HG03565 (cell line): Measurements from ENCODE around the gene CFHR4.
"Not testable (repeated sequence)": the region's sequence is repeated elsewhere in the genome, so short reads cannot be mapped to it uniquely, and the experiment has no call there.

Experiments
- ATAC-seq: cut with Tn5 transposase; IDR thresholded peaks from one replicate; pipeline ENCODE4 v1.9.1; 2021; ENCODE audit warnings: mild to moderate bottlenecking, moderate library complexity; ENCODE audit not compliant: unreplicated experiment

The CFHR4 gene

GRCh38 chr1:196887515-196888239 is at the start of gene CFHR4:
Gene CFHR4 (plus strand): TSS chr1:196888052. CDS start chr1:196888151, 99 bp downstream.
- peak; percentile 98 for ATAC-seq

DNA sequence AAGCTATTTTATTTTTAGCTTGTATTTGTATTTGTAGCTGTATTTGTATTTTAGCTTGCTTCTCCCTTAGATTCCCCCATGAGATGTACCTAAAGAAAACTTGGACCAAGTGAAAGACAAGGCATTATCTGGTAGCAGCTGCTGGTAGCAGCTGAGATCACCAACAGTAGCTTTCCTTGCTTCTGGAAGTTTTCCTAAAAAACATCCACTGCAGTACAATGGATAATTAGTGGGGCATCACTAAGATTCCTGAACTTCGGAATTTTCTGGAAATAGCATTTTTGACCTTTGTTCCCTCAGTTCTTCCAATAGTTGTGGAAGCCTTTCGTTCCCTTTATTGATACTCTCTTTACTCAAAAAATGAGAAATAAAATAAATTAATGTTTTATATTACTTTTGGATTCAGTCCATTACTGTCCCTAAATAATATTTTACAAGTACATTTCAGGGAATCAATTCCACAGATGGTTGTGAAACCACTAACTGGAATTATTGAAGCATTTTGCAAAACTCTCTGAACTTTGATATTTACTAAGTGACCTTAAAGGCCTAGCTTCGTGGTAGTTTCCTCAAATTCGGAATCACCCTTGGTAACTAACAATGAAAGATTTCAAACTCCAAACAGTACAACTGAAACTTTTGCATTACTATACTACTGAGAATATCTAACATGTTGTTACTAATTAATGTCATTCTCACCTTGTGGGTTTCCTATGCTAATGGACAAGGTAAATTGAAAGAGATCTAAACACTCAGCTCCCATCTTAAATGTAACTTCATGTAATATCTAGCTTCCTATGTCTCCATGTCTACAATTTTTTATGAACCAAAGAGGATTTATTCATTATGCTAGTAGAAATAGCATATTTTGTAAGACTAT is 38.0 kb upstream of the CFHR4 start:
- ATAC-seq: not testable (repeated sequence)

GRCh38 chr1:196856053-196856452 is 31.8 kb upstream of the CFHR4 start:
- no peak for ATAC-seq

GRCh38 chr1:196857188-196857587 is 30.7 kb upstream of the CFHR4 start:
- no peak for ATAC-seq

DNA sequence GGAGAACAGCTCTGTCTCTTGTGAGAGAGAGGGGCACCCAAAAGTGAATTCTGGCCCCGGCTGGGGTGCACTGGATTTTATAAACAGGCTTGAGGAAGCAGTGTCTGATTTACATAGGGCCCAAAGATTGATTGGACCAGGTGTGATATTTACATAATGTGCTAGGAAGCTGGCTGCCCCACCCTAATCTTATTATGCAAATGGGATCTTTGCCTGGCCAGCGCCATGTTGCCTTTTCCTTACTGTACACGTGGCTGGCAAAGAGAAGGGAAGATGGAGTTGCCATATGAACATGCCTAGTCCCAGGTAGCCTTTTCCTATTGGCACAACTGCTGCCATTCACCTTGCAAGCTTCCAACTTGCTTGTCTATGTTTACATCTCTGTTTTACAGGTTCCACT is 29.0 kb upstream of the CFHR4 start:
- ATAC-seq: no peak

- ATAC-seq: no peak
Observed at GRCh38 chr1:196860323-196860884, 27.4 kb upstream of the CFHR4 start.

DNA sequence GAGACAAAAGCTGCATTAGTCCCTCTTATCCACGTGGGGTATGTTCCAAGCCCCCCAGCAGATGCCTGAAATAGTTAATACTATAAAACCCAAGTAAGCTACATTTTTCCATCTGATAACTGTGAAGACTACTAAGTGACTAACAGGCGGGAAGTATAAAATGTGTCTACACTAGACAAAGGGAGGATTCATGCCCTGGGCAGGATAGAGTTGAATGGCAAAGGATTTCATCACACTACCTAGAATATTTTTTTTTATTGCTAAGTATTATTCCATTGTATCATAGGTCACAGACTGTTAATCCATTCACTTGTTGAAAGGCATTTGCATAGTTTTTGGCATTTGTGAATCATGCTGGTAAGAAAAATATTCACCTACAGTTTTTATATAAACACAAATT is 26.4 kb upstream of the CFHR4 start:
- no peak for ATAC-seq

GRCh38 chr1:196866974-196867373 is 20.9 kb upstream of the CFHR4 start:
- ATAC-seq: no peak

- ATAC-seq: no peak
Observed at GRCh38 chr1:196873385-196873784, 14.5 kb upstream of the CFHR4 start.

DNA sequence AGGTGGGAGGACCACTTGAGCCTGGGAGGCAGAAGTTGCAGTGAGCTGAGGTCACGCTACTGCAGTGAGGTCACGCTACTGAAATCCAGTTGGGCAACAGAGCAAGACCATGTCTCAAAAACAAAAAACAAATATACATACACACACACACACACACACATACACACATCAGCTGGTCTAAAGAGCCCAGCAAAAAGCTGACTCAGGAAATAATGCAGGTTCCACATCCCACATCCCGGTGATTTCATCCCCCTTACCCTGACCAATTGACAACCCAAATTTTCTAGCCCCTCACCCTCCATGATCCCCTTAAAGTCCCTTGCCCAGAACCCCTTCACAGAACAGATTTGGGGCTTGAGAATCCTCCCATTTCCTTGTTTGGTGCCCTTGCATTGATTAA is 11.9 kb upstream of the CFHR4 start:
- ATAC-seq: no peak

GRCh38 chr1:196877964-196878363 is 9.9 kb upstream of the CFHR4 start:
- ATAC-seq: no peak

DNA sequence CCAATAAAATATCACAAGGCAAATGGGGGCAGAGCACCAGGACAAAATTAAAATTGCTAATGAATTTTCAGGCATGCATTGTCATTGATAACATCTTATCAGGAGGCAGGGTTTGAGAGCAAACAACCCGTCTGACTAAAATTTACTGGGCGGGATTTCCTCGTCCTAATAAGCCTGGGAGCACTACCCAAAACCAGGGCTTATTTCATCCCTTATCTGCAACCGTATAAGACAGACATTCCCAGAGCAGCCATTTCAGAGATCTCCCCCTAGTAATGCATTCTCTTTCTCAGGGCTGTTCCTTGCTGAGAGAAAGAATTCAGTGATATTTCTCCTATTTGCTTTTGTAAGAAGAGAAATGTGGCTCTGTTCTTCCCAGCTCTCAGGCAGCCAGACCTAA is 1.3 kb upstream of the CFHR4 start:
- ATAC-seq: not testable (repeated sequence)

GRCh38 chr1:196890668-196891067 is 2.8 kb downstream of the CFHR4 start:
- no peak for ATAC-seq

DNA sequence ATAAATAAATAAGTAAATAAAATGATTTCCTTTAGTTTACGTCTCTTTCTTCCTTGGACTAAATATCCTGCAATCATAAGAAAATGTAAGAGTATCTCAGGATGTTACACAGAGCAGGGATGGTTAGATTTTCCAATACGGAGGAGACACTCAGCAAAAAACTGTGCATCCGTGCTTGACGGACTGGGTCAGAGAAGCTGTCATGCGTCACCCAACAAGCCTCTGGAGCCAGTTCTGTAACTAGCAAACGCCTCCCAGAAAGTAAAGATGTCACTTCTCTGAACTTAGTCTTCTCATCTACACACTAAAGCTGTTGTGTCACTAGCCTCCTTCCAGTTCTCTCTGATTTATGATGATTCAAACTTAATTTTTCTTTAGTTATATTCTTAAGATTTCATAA is 3.4 kb downstream of the CFHR4 start:
- ATAC-seq: no peak

DNA sequence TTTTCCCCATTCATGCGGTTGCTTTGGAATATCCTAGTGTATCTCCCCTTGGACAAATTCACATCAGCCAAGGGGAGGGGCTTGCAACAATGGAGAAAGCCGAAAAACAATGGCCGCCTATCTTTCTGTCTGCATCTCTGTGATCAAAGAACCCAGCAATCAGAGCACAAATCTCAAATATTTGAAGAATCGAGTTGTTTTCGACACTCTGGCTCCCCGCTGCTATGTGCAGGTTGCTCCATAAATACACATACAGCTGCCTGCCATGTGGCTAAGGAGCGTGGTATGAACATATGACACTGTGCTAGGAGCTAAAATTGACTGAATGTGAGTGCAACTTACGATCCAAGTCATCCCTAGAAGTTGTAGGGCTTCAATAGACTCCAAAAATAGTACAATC is 8.5 kb downstream of the CFHR4 start:
- no peak for ATAC-seq

- no peak for ATAC-seq
Observed at GRCh38 chr1:196897158-196897828, 9.4 kb downstream of the CFHR4 start.

DNA sequence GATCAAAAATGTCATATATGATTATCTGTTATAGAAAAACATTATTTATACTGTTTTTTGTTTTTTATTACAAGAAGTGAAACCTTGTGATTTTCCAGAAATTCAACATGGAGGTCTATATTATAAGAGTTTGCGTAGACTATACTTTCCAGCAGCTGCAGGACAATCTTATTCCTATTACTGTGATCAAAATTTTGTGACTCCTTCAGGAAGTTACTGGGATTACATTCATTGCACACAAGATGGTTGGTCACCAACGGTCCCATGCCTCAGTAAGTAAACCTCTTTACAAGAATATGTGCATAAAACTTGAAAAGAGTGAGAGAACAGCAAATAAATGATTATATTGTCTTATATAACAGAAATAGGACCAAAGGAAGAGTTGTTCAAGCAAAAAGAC is 14.5 kb downstream of the CFHR4 start:
- no peak for ATAC-seq

DNA sequence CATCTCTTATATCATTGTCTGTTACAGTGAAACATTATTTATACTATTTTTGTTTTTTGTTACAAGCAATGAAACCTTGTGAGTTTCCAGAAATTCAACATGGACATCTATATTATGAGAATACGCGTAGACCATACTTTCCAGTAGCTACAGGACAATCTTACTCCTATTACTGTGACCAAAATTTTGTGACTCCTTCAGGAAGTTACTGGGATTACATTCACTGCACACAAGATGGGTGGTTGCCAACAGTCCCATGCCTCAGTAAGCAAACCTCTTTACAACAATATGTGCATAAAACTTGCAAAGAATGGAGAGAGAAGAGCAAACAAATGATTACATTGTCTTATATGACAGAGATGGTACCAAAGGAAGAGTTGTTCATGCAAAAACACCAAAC is 22.4 kb downstream of the CFHR4 start:
- ATAC-seq: no peak

DNA sequence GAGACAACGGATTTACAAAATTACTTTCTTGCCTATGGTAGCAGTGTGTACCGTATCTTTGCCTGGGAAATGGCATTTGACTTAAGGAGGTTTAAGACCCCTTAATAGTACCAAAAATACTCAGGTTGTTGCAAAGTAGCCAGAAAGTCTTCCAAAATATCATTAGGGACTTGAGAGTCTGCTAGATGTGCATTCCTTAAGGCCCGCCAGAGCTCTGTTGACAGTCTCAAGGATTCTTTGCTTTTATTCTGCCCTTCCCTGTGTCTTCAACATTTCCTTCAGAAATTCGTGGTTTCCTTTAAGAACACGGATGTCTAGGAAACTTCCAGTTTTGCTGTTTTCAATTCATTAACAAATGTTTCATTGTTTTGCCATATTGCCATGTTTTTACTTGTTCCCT is 24.4 kb downstream of the CFHR4 start:
- not testable (repeated sequence) for ATAC-seq

- not testable (repeated sequence) for ATAC-seq
Observed at GRCh38 chr1:196926839-196927238, 39.0 kb downstream of the CFHR4 start.

- ATAC-seq: not testable (repeated sequence)
Observed at GRCh38 chr1:196932853-196933252, 45.0 kb downstream of the CFHR4 start.
